ENCODE results near the gene KATNB1. TPM values are rescaled to one million over a fixed set of nuclear protein-coding genes. Genes with fewer than 3 reads are reported as not detected.

The KATNB1 gene
- total RNA-seq, 1 experiment from 2014 or later: 32.2 TPM

DNA sequence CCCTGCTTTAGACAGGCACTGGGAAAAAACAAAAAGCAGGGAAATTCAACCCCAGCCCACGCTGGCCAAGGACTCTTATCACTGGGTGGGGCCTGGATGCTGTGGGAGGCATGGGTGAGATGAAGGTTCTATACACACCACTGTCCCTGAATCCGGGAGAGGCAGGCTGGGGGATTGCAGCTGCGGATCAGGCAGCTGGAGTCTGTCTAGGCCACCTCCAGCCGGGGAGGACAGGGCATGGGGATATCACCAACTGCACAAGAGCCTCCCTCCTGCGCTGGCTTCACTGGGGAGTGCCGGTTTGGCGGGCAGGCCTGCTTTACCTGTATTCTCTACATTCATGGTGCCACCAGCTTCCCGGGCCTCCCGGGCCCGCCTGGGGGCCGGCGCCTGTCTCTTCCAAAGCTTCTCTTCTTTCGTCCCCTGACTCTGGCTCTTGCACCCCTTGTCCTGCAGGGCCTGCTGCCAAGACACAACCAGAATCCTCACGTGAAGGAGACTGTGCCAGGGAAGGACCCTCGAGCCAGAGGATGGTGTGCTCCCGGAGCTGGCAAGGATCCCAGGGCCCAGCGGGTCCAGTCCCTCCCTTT, 52.8 kb downstream of the KATNB1 start:
- Histone ChIP-seq H3K9ac (ENCODE audit: low read length) (no peak overlapping the region), H3K4me2 (ENCODE audit: low read length) (no peak overlapping the region), H4K20me1 (ENCODE audit: insufficient read depth) (no peaks in the 10 kb centered on the region), H3K4me1 (ENCODE audit: control insufficient read depth in 1 of 2, insufficient read depth in 2 of 2, low read length in 2 of 2) (no peaks in the 10 kb centered on the region; a peak in 1 of 4 replicates), H3K36me3 (ENCODE audit: control insufficient read depth in 1 of 2, insufficient read depth in 2 of 2, low read length in 2 of 2) (peaks cover 2 to 5% of the 10 kb centered on the region in 2 experiments; a peak in 3 of 4 replicates), H3K9me3 (ENCODE audit: control insufficient read depth in 1 of 2, insufficient read depth in 1 of 2, low read depth in 1 of 2, low read length in 2 of 2) (no peaks in the 10 kb centered on the region), H2AFZ (ENCODE audit: low read depth, low read length, poor library complexity, severe bottlenecking) (no peak overlapping the region), H3K27ac (ENCODE audit: low read depth, low read length) (no peak overlapping the region), H3K27me3 (ENCODE audit: insufficient read depth, low read length) (no peaks in the 10 kb centered on the region), H3K79me2 (ENCODE audit: insufficient read depth, low read length) (no peaks in the 10 kb centered on the region), H3K4me3 (replicated peaks in 1 of 2; ENCODE audit: low read depth in 1 of 2, low read length in 2 of 2) (no peak overlapping the region), H3K9me2 (ENCODE audit: insufficient read depth) (no peaks in the 10 kb centered on the region)
- DNase-seq (ENCODE audit: low read depth, low spot score) (no peak), ATAC-seq (no peak)
- intact Hi-C loops (cut with micrococcal nuclease): no loop called here
- ChIA-PET RAD21 (ENCODE audit: low non-redundant PET in 1 of 2, low total read pairs in 2 of 2, uncharacterized antibody in 2 of 2, unreplicated experiment in 2 of 2) (no interaction called here), POLR2A (interaction anchor here (0.6 kb wide), 1 partner anchor 75 kb away, joined by 3 read pairs; no protein-coding TSS in a partner anchor), CTCF (no interaction called here)
- TF ChIP-seq, protein P1, sequence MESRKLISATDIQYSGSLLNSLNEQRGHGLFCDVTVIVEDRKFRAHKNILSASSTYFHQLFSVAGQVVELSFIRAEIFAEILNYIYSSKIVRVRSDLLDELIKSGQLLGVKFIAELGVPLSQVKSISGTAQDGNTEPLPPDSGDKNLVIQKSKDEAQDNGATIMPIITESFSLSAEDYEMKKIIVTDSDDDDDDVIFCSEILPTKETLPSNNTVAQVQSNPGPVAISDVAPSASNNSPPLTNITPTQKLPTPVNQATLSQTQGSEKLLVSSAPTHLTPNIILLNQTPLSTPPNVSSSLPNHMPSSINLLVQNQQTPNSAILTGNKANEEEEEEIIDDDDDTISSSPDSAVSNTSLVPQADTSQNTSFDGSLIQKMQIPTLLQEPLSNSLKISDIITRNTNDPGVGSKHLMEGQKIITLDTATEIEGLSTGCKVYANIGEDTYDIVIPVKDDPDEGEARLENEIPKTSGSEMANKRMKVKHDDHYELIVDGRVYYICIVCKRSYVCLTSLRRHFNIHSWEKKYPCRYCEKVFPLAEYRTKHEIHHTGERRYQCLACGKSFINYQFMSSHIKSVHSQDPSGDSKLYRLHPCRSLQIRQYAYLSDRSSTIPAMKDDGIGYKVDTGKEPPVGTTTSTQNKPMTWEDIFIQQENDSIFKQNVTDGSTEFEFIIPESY (IDR thresholded peaks at IDR 0.05; ENCODE audit: extremely low read depth, insufficient replicate concordance, low read length): no peak
- no peak for TF ChIP-seq ZFX (IDR thresholded peaks at IDR 0.05)
- TF ChIP-seq, protein P2, sequence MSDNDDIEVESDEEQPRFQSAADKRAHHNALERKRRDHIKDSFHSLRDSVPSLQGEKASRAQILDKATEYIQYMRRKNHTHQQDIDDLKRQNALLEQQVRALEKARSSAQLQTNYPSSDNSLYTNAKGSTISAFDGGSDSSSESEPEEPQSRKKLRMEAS (IDR thresholded peaks at IDR 0.05): no peak
- TF ChIP-seq YY1 (IDR thresholded peaks at IDR 0.05; ENCODE audit: extremely low read depth, insufficient replicate concordance, low read depth, low read length): no peak
- TF ChIP-seq, protein P3, sequence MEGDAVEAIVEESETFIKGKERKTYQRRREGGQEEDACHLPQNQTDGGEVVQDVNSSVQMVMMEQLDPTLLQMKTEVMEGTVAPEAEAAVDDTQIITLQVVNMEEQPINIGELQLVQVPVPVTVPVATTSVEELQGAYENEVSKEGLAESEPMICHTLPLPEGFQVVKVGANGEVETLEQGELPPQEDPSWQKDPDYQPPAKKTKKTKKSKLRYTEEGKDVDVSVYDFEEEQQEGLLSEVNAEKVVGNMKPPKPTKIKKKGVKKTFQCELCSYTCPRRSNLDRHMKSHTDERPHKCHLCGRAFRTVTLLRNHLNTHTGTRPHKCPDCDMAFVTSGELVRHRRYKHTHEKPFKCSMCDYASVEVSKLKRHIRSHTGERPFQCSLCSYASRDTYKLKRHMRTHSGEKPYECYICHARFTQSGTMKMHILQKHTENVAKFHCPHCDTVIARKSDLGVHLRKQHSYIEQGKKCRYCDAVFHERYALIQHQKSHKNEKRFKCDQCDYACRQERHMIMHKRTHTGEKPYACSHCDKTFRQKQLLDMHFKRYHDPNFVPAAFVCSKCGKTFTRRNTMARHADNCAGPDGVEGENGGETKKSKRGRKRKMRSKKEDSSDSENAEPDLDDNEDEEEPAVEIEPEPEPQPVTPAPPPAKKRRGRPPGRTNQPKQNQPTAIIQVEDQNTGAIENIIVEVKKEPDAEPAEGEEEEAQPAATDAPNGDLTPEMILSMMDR (IDR thresholded peaks at IDR 0.05 in 2 of 3, conservative IDR thresholded peaks at IDR 0.05 in 1 of 3; ENCODE audit: borderline replicate concordance in 1 of 3, insufficient read depth in 1 of 3, low read depth in 2 of 3, low read length in 2 of 3): no peak
- no peak for TF ChIP-seq TCF7L2 (IDR thresholded peaks at IDR 0.05; ENCODE audit: borderline replicate concordance, extremely low read depth, insufficient read depth, insufficient read length)
- no peak for TF ChIP-seq EZH2 (IDR thresholded peaks at IDR 0.05)
- TF ChIP-seq FOSL1 (IDR thresholded peaks at IDR 0.05; ENCODE audit: low read depth): no peak
- TF ChIP-seq POLR2AphosphoS5 (IDR thresholded peaks at IDR 0.05; ENCODE audit: low read depth, low read length): no peak
- no peak for TF ChIP-seq SP1 (IDR thresholded peaks at IDR 0.05; ENCODE audit: low read depth)
- TF ChIP-seq EGR1 (IDR thresholded peaks at IDR 0.05; ENCODE audit: low read depth): no peak
- TF ChIP-seq ELF1 (IDR thresholded peaks at IDR 0.05; ENCODE audit: borderline replicate concordance, low read depth): no peak
- BruUV-seq (replicated peaks): no TSS peak
